CD4-positive, CD25-positive, alpha-beta regulatory T cell (primary cell): ENCODE results near the gene ARAF. TPM values are rescaled to one million over a fixed set of nuclear protein-coding genes. Genes with fewer than 3 reads are reported as not detected.

ENCODE experiments used
- ATAC-seq, 2 donors: fragments of 150-1000 bp; cut with Tn5 transposase; one replicate each; pipeline ENCODE4 v1.10.0; 2021; ENCODE audit warnings: low read depth in 2 of 2, moderate number of reproducible peaks in 2 of 2, moderate library complexity in 1 of 2
- DNase-seq, 3 donors: peaks; one replicate each; pipeline versions ENCODE4 v3.0.0 to v3.0.0-alpha.2; 2012 to 2022; ENCODE audit warnings: mixed read lengths in 1 of 3
- H3K27ac ChIP-seq: one replicate; pipeline ENCODE4 v1.7.0; 2013; ENCODE audit warnings: mild to moderate bottlenecking, low read length; ENCODE audit not compliant: insufficient read depth, poor library complexity, severe bottlenecking
- H3K27me3 ChIP-seq: one replicate; pipeline ENCODE4 v1.7.0; 2013; ENCODE audit warnings: low read length; ENCODE audit not compliant: control insufficient read depth, insufficient read depth
- H3K36me3 ChIP-seq: one replicate; pipeline ENCODE4 v1.7.0; 2013; ENCODE audit warnings: mild to moderate bottlenecking, low read length, moderate library complexity; ENCODE audit not compliant: control insufficient read depth, insufficient read depth
- H3K4me1 ChIP-seq: 2 replicates; pipeline ENCODE4 v1.7.0; 2013; ENCODE audit warnings: mild to moderate bottlenecking, low read length; ENCODE audit not compliant: insufficient read depth, control insufficient read depth, poor library complexity, severe bottlenecking
- H3K4me3 ChIP-seq: one replicate; pipeline ENCODE4 v1.7.0; 2013; ENCODE audit warnings: low read depth, mild to moderate bottlenecking, low read length, moderate library complexity
- H3K9me3 ChIP-seq, 2 experiments: 1 replicate in 1 of 2; 2 replicates in 1 of 2; pipeline ENCODE4 v1.7.0; 2013; ENCODE audit warnings: low read length in 2 of 2, mild to moderate bottlenecking in 1 of 2, moderate library complexity in 1 of 2; ENCODE audit not compliant: control insufficient read depth in 2 of 2
- H3K27ac Mint-ChIP-seq, 3 donors: one replicate each; pipeline ENCODE4 v1.8.0; 2020 to 2022; ENCODE audit warnings: mild to moderate bottlenecking in 3 of 3, mixed read lengths in 3 of 3, moderate library complexity in 2 of 3
- H3K27me3 Mint-ChIP-seq: one replicate; pipeline ENCODE4 v1.8.0; 2022; ENCODE audit warnings: mild to moderate bottlenecking, mixed read lengths
- H3K36me3 Mint-ChIP-seq: one replicate; pipeline ENCODE4 v1.8.0; 2020; ENCODE audit warnings: mixed read lengths
- H3K4me1 Mint-ChIP-seq, 4 donors: one replicate each; pipeline ENCODE4 v1.8.0; 2020 to 2022; ENCODE audit warnings: mixed read lengths in 4 of 4, mild to moderate bottlenecking in 1 of 4
- H3K4me3 Mint-ChIP-seq, 4 donors: one replicate each; pipeline ENCODE4 v1.8.0; 2020 to 2022; ENCODE audit warnings: mild to moderate bottlenecking in 4 of 4, mixed read lengths in 4 of 4, moderate library complexity in 3 of 4
- H3K9me3 Mint-ChIP-seq, 7 donors: one replicate each; pipeline ENCODE4 v1.8.0; 2020 to 2022; ENCODE audit warnings: mixed read lengths in 7 of 7, mild to moderate bottlenecking in 3 of 7, moderate library complexity in 2 of 7
- polyA plus RNA-seq, 4 donors: library from polyadenylated mRNA; unstranded; fragments of 300-500 nt; fragmentation: Illumina TruSeq; gene quantifications; one replicate each; pipeline ENCODE4 v1.2.3, GENCODE V29; 2021
- total RNA-seq: library from RNA; stranded (reverse); gene quantifications from one replicate; pipeline ENCODE4 v1.2.3, GENCODE V29; 2022

The ARAF gene
- total and polyA plus RNA-seq, 5 donors from 2014 or later, result 56.4 to 128 (median 66.9) TPM

DNA sequence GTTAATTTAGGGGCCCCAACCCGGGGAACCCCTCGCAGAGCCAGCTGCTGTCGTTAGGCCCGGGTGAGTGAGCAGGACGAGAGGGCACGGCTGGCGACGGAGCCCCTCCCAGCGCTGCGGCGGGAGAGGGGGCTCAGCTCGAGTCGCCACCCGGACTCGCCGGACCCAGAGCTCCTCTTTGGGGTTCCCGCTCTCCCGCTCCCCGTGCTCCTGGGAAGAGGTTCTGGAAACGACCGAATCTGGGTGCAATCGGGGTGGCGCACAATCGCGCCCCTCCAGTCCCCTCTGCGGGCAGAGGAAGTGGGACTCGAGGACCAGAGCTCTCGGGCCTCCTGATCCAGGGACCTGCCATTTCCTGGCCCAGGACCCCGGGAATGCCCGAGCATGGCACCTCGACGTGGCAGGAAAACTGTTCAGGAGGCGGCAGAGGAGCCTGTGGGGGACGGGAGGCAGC, 37.3 kb upstream of the ARAF start:
- no peak overlapping the region for H3K4me3 ChIP-seq
- no peak for ATAC-seq
- H3K36me3 Mint-ChIP-seq, result no peaks in the 10 kb centered on the region
- peaks cover 0 to 3% (median 0%) of the 10 kb centered on the region in 7 donors for H3K9me3 Mint-ChIP-seq
- peaks cover 4% of the 10 kb centered on the region for H3K4me1 ChIP-seq
- peaks cover 0 to 3% of the 10 kb centered on the region in 2 experiments for H3K9me3 ChIP-seq
- H3K27me3 Mint-ChIP-seq, result no peaks in the 10 kb centered on the region
- H3K4me1 Mint-ChIP-seq, result peaks cover 0 to 2% (median 1%) of the 10 kb centered on the region in 4 donors
- peak overlapping the region; percentile 25 to 65 (median 56) for H3K4me3 Mint-ChIP-seq
- no peaks in the 10 kb centered on the region for H3K27me3 ChIP-seq
- no peaks in the 10 kb centered on the region for H3K36me3 ChIP-seq
- no peak for DNase-seq
- H3K27ac ChIP-seq, result no peak overlapping the region
- peak overlapping the region in 1 of 3 donors; percentile 20 for H3K27ac Mint-ChIP-seq

DNA sequence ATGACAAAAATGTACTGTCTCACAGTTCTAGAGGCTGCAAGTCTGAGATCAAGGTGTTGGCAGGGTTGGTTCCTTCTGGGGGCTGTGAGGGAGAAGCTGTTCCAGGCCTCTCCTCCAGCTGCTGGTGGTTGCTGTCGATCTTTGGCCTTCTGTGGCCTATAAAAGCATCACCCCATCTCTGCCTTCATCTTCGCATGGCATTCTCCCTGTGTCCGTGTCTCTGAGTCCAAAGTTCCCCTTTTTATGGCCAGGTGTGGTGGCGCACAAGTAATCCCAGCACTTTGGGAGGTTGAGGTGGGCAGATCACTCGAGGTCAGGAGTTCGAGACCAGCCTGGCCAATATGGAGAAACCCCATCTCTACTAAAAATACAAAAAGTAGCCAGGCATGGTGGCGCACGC, 31.5 kb upstream of the ARAF start:
- ATAC-seq (no peak), DNase-seq (no peak)
- no peak overlapping the region for H3K4me3 Mint-ChIP-seq
- H3K36me3 ChIP-seq, result no peaks in the 10 kb centered on the region
- no peak overlapping the region for H3K4me3 ChIP-seq
- no peaks in the 10 kb centered on the region for H3K9me3 ChIP-seq
- no peaks in the 10 kb centered on the region for H3K27me3 ChIP-seq
- H3K27me3 Mint-ChIP-seq, result no peaks in the 10 kb centered on the region
- no peak overlapping the region for H3K27ac Mint-ChIP-seq
- H3K4me1 ChIP-seq, result no peaks in the 10 kb centered on the region
- H3K27ac ChIP-seq, result no peak overlapping the region
- H3K36me3 Mint-ChIP-seq, result no peaks in the 10 kb centered on the region
- peaks cover 0 to 3% (median 0%) of the 10 kb centered on the region in 7 donors for H3K9me3 Mint-ChIP-seq
- H3K4me1 Mint-ChIP-seq, result no peaks in the 10 kb centered on the region

DNA sequence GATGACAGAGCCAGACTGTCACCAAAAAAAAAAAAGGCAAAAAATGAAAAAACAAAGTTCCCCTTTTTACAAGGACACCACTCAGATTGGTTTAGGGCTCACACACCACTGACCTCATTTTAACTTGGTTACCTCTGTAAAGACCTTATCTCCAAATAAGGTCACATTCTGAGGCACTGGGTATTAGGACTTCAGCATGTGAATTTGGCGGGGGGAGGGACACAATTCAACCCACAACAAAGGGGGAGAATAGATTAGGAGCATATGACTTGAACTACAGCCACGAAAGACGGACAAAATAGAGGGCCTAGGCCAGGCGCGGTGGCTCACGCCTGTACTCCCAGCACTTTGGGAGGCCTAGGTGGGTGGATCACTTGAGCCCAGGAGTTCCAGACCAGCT, 31.0 kb upstream of the ARAF start:
- no peak for ATAC-seq
- H3K9me3 Mint-ChIP-seq, result peaks cover 0 to 3% (median 0%) of the 10 kb centered on the region in 7 donors
- Histone ChIP-seq H3K4me1 (no peaks in the 10 kb centered on the region), H3K27me3 (no peaks in the 10 kb centered on the region), H3K4me3 (no peak overlapping the region), H3K9me3 (no peaks in the 10 kb centered on the region), H3K27ac (no peak overlapping the region), H3K36me3 (no peaks in the 10 kb centered on the region)
- H3K4me3 Mint-ChIP-seq, result no peak overlapping the region
- no peaks in the 10 kb centered on the region for H3K36me3 Mint-ChIP-seq
- H3K27ac Mint-ChIP-seq, result no peak overlapping the region
- no peaks in the 10 kb centered on the region for H3K4me1 Mint-ChIP-seq
- peaks cover under 1% of the 10 kb centered on the region for H3K27me3 Mint-ChIP-seq
- DNase-seq, result no peak

DNA sequence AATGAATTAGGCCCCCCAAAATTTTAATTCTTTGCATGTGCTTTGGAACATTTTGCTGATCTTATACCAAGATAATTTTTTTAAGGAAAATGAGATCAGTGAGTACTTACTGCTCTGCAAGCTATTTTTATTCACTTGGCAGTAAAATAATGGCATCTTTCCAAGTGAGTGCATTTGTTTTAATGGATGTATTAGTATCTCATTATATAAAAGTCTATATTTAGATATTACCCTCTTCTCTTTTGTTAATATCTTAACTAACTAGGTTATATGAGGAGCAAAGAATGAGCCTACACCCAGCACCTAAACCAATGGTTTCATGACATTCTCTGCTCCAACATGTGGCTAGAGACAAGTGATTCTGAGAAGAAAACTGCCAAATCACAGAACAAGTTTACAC, 21.1 kb upstream of the ARAF start:
- Histone ChIP-seq H3K27me3 (no peaks in the 10 kb centered on the region), H3K36me3 (no peaks in the 10 kb centered on the region), H3K27ac (no peak overlapping the region), H3K4me1 (no peaks in the 10 kb centered on the region), H3K4me3 (no peak overlapping the region), H3K9me3 (no peaks in the 10 kb centered on the region)
- ATAC-seq, result no peak
- H3K27me3 Mint-ChIP-seq, result peaks cover 6% of the 10 kb centered on the region
- no peaks in the 10 kb centered on the region for H3K9me3 Mint-ChIP-seq
- H3K27ac Mint-ChIP-seq, result no peak overlapping the region
- H3K4me3 Mint-ChIP-seq, result no peak overlapping the region
- no peak for DNase-seq
- no peaks in the 10 kb centered on the region for H3K36me3 Mint-ChIP-seq
- no peaks in the 10 kb centered on the region for H3K4me1 Mint-ChIP-seq

DNA sequence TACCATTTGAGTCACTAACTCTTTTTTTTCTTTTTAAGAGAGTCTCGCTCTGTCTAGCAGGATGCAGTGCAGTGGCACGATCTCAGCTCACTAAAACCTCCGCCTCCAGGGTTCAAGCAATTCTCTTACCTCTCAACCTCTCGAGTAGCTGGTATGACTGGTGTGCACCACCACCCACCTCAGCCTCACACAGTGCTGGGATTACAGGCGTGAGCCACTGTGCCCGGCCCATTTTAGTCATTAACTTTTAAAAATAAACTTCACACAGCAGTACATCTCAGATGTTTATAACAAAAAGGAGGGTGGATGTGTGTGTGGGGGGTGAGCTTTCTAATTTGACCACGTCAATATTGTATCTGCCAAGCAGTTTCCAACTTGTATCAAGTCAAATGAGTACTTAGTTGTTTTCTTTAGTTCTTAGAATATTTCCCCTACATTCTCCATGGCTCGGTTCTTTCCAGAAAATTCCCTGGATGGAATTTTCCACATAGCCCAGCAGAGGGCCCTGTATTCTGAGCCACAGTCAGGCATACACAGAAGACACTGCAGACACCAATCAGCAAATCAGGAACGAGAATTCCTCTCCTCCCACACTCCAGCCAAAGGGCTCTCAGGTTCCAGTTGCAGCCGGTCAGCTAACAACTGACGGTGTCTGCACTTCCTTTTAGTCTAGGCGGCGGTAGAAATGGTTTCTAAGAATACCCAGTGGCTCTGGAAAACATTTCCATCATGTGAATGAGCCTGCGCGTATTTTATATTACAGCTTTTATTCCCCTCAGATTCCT, 20.1 kb upstream of the ARAF start:
- no peak overlapping the region for H3K27ac Mint-ChIP-seq
- no peaks in the 10 kb centered on the region for H3K27me3 ChIP-seq
- no peaks in the 10 kb centered on the region for H3K4me1 ChIP-seq
- no peak overlapping the region for H3K4me3 Mint-ChIP-seq
- no peak overlapping the region for H3K4me3 ChIP-seq
- no peak for DNase-seq
- ATAC-seq, result no peak
- no peak overlapping the region for H3K27ac ChIP-seq
- H3K9me3 ChIP-seq, result no peaks in the 10 kb centered on the region
- H3K4me1 Mint-ChIP-seq, result no peaks in the 10 kb centered on the region
- H3K27me3 Mint-ChIP-seq, result no peaks in the 10 kb centered on the region
- no peaks in the 10 kb centered on the region for H3K9me3 Mint-ChIP-seq
- H3K36me3 Mint-ChIP-seq, result no peaks in the 10 kb centered on the region
- H3K36me3 ChIP-seq, result no peaks in the 10 kb centered on the region

DNA sequence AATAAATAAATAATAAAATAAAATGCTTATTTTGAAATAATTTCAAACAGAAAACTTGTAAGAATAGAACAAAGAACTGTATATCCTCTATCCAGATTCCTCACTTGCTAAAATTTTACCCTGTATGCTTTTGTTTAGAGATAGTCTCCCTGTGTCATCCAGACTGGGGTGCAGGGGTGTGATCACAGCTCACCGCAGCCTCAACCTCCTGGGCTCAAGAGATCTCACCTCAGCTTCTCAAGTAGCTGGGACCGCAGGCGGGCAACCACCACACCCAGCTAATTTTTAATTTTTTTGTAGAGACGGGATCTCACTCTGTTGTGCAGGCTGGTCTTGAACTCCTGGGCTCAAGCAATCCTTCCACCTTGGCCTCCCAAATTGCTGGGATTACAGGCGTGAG, 17.5 kb upstream of the ARAF start:
- Mint-ChIP-seq H3K9me3 (no peaks in the 10 kb centered on the region), H3K36me3 (no peaks in the 10 kb centered on the region), H3K4me3 (no peak overlapping the region), H3K27me3 (no peaks in the 10 kb centered on the region), H3K27ac (no peak overlapping the region), H3K4me1 (no peaks in the 10 kb centered on the region)
- no peaks in the 10 kb centered on the region for H3K27me3 ChIP-seq
- no peaks in the 10 kb centered on the region for H3K36me3 ChIP-seq
- H3K27ac ChIP-seq, result no peak overlapping the region
- no peak for ATAC-seq
- H3K4me3 ChIP-seq, result no peak overlapping the region
- H3K4me1 ChIP-seq, result no peaks in the 10 kb centered on the region
- no peaks in the 10 kb centered on the region for H3K9me3 ChIP-seq
- no peak for DNase-seq

DNA sequence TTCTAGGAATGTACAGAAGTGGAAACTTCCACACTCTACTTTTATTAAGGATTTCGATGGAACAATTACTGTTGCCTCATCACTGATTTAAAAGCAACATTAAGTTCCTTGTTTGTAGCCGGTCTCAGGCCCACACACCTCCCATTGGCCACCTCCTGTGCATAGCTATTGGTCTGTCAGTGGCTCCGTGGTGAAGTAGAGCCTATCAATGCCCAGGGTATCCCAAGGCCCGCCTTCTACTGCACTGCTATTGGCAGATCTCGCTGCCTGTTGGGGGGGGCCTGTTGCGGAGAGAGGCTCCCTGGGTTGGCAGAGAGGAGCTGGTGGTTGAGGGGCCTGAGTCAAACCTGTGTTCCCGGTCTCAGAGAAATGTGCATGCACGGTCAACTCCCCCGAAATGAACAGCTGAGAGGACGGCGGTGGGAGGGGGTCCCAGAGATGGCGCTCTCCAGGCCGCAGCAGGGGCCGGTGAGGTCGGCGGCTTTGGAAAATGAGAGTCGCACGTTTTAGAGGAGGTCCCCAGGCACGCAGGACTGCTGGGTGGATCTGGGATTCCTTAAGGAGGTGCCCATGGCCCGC, 4.9 kb upstream of the ARAF start:
- peak overlapping the region; percentile 47 for H3K4me3 ChIP-seq
- ATAC-seq, result peak; percentile 86 to 87
- DNase-seq, result peak; percentile 76 to 92 (median 85)
- Mint-ChIP-seq H3K27ac (peak overlapping the region; percentile 66 to 97 (median 93)), H3K9me3 (no peaks in the 10 kb centered on the region), H3K4me1 (peaks cover 5 to 21% (median 11%) of the 10 kb centered on the region in 4 donors), H3K36me3 (no peaks in the 10 kb centered on the region), H3K27me3 (no peaks in the 10 kb centered on the region), H3K4me3 (peak overlapping the region; percentile 87 to 97 (median 92))
- no peaks in the 10 kb centered on the region for H3K27me3 ChIP-seq
- no peaks in the 10 kb centered on the region for H3K9me3 ChIP-seq
- peak overlapping the region; percentile 70 for H3K27ac ChIP-seq
- peaks cover 9% of the 10 kb centered on the region for H3K4me1 ChIP-seq
- no peaks in the 10 kb centered on the region for H3K36me3 ChIP-seq
